DND-41 (cell line): Measurements from ENCODE around the gene FBP2.

Experiments used
- EZH2 ChIP-seq: IDR thresholded peaks from 3 replicates; pipeline ENCODE4 v1.6.1; 2012; ENCODE audit warnings: borderline replicate concordance, low read depth, mild to moderate bottlenecking, moderate library complexity, low read length, inconsistent platforms; ENCODE audit not compliant: severe bottlenecking
- TF ChIP-seq, protein P1 (sequence below): IDR thresholded peaks from 2 replicates; pipeline ENCODE4 v1.5.1; 2012; ENCODE audit warnings: borderline replicate concordance, low read length, moderate library complexity, mild to moderate bottlenecking; ENCODE audit not compliant: poor library complexity, severe bottlenecking; ENCODE audit errors: extremely low read depth

DNA sequence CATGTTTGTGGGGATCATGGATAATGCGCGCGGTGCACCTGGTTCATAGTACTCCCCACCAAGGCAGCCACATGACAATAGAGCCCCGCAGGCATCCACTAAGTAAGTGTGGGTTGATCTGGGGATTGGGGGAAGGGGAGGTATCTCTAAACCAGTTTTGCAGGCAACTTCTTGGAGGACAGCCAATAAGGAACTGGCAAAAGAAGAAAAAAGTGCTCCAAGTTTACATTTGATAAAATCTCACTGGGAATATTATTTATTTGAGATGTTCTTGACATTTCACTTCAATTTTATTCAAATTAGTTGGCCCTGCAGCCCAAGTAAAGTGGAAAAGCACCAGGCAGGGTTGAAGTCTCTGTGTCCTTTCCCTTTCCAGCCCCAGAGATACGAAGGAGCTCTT lies 37.2 kb upstream of the FBP2 start:
- TF ChIP-seq, protein P1, sequence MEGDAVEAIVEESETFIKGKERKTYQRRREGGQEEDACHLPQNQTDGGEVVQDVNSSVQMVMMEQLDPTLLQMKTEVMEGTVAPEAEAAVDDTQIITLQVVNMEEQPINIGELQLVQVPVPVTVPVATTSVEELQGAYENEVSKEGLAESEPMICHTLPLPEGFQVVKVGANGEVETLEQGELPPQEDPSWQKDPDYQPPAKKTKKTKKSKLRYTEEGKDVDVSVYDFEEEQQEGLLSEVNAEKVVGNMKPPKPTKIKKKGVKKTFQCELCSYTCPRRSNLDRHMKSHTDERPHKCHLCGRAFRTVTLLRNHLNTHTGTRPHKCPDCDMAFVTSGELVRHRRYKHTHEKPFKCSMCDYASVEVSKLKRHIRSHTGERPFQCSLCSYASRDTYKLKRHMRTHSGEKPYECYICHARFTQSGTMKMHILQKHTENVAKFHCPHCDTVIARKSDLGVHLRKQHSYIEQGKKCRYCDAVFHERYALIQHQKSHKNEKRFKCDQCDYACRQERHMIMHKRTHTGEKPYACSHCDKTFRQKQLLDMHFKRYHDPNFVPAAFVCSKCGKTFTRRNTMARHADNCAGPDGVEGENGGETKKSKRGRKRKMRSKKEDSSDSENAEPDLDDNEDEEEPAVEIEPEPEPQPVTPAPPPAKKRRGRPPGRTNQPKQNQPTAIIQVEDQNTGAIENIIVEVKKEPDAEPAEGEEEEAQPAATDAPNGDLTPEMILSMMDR: no peak
- TF ChIP-seq EZH2: no peak
